GM19023 (cell line): ENCODE results near the gene SSH2.
A peak's percentile ranks its signal among the peaks of the same experiment; 100 is the strongest.
"Not testable (repeated sequence)": the region's sequence is repeated elsewhere in the genome, so short reads cannot be mapped to it uniquely, and the experiment has no call there.

Source experiments
- ATAC-seq: cut with Tn5 transposase; IDR thresholded peaks from one replicate; pipeline ENCODE4 v1.9.1; 2021; ENCODE audit warnings: mild to moderate bottlenecking, moderate library complexity; ENCODE audit not compliant: unreplicated experiment

Gene SSH2

GRCh38 chr17:29747660-29748059 lies 182.4 kb downstream of the SSH2 start:
- ATAC-seq: no peak

GRCh38 chr17:29746669-29747068 lies 183.4 kb downstream of the SSH2 start:
- no peak for ATAC-seq

- ATAC-seq: no peak
These were observed 185.9 kb downstream of the SSH2 start for GRCh38 chr17:29744121-29744520.

GRCh38 chr17:29742210-29742513 lies 187.9 kb downstream of the SSH2 start:
- no peak for ATAC-seq

- no peak for ATAC-seq
These were observed 190.0 kb downstream of the SSH2 start for GRCh38 chr17:29740017-29740416.

GRCh38 chr17:29734640-29735039 lies 195.4 kb downstream of the SSH2 start:
- ATAC-seq: no peak

- ATAC-seq: no peak
These were observed 196.9 kb downstream of the SSH2 start for GRCh38 chr17:29733166-29733565.

GRCh38 chr17:29732613-29733012 lies 197.4 kb downstream of the SSH2 start:
- ATAC-seq: no peak

GRCh38 chr17:29732209-29732608 lies 197.8 kb downstream of the SSH2 start:
- no peak for ATAC-seq

GRCh38 chr17:29731589-29731929 lies 198.5 kb downstream of the SSH2 start:
- no peak for ATAC-seq

- no peak for ATAC-seq
These were observed 201.5 kb downstream of the SSH2 start for GRCh38 chr17:29728490-29728889.

GRCh38 chr17:29726715-29727252 lies 203.2 kb downstream of the SSH2 start:
- no peak for ATAC-seq

GRCh38 chr17:29725408-29725807 lies 204.6 kb downstream of the SSH2 start:
- ATAC-seq: not testable (repeated sequence)

GRCh38 chr17:29723278-29724047 lies 206.6 kb downstream of the SSH2 start:
- no peak for ATAC-seq

GRCh38 chr17:29722411-29723198 lies 207.4 kb downstream of the SSH2 start:
- ATAC-seq: peak; percentile 74

GRCh38 chr17:29720551-29720950 lies 209.5 kb downstream of the SSH2 start:
- no peak for ATAC-seq

- no peak for ATAC-seq
These were observed 210.6 kb downstream of the SSH2 start for GRCh38 chr17:29719469-29719868.

- no peak for ATAC-seq
These were observed 211.5 kb downstream of the SSH2 start for GRCh38 chr17:29718446-29719039.

- no peak for ATAC-seq
These were observed 212.2 kb downstream of the SSH2 start for GRCh38 chr17:29717817-29718216.

GRCh38 chr17:29716566-29716965 lies 213.5 kb downstream of the SSH2 start:
- ATAC-seq: no peak

- no peak for ATAC-seq
These were observed 214.3 kb downstream of the SSH2 start for GRCh38 chr17:29715680-29716079.

GRCh38 chr17:29714146-29714545 lies 215.9 kb downstream of the SSH2 start:
- ATAC-seq: no peak
